ENCODE measurements around the gene PTPRN2.

PTPRN2 gene

DNA sequence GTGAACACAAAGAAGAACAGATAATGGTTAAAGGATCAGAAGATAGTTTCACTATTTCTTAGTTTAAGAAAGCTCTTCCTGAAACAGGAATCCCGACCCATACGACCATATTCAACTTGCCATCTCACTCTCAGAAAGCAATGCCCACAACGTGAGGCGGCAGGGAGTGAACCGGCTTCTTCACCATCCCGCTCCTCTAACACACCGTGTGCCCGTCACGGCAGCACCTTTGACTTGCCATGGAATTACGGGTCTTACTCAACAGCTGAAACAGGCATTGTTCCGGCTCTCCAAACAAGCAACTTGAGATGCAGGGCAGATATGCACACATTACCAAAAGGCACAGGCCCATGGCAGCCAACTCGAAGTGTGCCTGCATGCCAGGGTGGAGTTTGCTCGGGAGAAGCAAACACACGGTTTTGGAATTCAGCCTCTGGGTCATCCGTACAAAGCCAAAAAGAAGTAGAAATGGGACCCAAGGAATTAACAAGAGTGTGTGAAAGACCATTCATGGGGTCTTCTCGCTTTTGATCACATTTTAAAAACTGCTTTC, 957.2 kb downstream of the PTPRN2 start:
- DNase-seq = no peak

DNA sequence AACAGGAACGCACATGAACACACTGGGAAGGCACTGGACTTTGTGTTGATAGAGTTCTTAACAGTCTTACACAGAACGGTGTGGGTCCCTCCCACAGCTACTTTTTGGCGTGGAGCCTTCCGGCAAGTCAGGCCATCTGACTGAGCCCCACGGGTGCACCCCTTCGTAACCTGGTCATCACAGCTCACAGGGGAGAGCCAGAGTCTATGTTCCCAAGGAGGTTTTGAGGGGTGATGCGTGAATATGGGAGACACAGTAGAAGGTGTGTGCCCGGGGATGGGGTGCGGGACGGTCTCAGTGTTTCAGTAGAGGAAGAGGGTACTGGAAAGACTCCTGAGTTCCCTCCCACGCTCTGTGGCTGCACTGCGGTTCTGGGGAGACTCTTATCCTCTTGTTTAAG, 959.2 kb downstream of the PTPRN2 start:
- DNase-seq = no peak

DNA sequence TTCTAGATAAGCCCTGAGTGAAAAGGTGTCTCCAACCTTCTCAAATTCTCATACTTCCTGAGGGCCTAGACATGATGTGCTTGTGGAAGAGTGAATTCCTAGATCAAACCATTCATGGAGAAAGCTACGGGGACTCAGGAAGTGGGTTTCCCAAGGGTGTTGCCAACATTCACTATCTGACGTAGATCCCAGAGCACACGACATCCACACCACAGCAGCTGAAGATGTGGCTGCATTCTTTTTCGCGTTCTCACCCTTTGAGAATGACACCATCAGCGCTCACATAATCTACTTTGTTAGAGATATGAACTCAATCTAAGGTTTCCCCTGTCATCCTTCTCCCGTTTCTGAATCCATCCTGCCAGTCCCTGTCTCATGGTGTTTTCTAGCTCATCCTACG, 960.0 kb downstream of the PTPRN2 start:
- DNase-seq = no peak

DNA sequence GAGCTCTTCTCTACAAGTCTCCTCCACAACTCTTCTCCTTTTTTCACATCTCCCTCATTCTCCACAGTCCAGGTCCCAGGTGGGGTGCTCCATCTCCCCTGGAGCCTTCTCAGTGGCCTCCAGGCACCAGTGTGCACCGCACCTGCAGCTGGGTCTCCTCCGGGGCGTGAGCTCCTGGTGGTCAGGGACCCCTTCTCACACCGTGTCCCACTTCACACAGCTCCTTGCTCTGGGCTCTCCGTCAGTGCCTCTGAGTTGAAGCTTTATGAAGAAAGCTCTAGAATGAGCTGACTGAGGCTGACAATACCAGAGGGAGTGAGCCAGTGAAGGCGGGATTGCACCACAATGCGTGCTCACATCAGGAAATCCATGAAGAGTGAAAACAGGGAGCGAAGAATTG, 960.6 kb downstream of the PTPRN2 start:
- no peak for DNase-seq

DNA sequence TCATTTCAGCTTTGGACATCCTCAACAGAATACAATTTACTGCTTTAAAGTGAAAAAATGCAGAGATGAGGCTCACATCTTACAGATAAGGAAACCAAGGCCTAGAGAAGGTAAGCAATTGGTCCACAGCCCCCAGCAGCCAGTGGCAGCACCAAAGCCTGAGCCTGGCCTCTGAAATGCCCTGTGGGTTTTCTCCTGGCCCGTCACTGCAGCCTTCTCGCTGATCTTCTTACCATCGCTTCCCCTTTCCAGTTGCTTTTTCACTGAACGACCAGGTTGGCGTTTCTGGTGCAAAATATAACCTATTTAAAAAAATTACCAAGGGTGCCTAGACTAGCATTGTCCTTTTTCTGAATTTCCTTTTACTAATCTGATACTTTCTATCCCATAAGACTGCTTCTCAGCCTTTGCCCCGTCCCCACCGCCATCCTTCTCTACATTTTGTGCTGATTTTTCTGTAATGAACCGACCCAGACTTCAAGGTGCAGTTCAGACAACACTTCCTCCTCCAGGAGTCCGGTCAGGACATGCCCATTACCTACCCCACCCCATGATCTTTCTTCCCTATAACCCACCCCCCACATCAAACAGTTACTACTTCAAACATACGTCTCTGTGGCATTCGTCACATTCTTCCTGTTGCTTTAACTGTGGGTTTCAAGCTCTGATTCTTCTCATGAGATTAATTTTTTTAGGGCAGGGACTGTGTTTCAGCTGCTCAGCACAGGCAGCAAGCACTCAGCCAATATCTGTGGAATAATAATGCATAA, 961.5 kb downstream of the PTPRN2 start:
- DNase-seq = no peak

DNA sequence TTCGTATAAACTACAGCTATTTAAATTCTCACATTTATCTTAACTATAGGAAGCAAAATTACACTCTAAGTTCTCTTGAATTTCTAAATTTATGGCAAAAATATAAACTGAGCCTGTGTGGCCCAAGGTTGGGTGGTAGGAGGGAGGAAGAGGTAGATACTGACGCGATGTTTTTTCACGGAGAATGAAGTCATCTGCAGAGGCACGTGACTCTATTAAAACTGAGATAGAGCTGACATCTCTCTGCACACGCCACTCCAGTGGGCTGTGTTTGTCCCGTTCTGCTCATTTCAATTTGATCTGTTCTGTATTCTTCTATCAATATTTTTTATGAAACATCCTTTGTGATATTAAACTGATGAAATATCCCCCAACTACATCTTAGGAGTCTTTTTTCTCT, 964.1 kb downstream of the PTPRN2 start:
- no peak for DNase-seq

DNA sequence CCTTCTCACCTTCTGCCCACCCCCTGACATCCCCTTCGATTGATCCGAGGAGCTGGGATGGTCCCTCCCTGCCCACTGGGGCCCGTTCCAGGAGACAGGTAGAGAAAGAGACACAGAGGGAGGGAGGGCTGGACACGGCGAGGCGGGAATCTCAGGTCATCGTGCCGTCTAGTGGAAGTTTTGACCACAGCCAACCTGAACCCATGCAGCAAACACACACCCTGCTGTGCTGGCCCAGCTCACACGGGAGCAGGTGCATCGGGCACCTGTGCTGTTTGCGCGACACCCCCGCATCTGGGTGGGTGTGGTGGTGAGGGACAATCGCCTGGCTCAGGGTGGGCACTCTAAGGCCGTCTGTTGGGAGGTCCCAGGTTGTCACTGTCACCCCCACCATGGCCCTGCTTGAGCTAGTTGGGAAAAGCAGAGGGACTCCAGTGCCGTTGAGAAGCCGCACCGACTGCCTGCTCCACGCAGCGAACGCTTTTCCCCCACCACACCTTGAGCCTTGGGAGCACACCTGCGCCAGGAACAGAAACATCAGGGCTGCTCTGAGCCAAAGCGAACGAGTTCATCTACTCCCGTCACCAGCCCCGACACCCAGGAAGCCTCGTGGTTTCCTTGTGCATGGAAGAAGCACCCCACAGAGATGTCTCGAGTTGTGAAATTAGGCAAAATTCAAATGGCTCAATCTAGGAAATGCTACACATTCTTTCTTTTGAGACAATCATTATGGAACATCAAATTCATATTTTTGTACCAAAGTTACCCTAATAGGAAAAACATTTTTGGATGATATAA, 965.0 kb downstream of the PTPRN2 start:
- DNase-seq = no peak

DNA sequence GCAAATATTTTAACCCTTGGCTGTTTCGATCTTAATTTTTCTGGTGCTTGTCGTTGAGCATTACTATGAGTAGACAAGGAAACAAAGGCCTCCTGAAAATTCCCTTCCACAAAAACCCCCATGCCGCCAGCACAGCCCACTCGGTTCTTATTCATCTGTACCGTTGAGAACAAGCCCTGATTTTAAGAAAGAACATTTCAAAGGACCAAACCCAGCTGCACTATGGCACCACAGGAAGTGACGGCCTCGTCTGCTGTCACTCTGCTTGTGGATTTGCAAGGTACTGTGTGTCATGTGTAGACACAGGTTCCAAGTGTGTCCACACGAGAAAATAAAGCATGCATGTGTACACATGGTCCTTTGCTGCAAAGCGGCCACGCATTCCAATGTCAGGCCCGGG, 965.6 kb downstream of the PTPRN2 start:
- DNase-seq = no peak

DNA sequence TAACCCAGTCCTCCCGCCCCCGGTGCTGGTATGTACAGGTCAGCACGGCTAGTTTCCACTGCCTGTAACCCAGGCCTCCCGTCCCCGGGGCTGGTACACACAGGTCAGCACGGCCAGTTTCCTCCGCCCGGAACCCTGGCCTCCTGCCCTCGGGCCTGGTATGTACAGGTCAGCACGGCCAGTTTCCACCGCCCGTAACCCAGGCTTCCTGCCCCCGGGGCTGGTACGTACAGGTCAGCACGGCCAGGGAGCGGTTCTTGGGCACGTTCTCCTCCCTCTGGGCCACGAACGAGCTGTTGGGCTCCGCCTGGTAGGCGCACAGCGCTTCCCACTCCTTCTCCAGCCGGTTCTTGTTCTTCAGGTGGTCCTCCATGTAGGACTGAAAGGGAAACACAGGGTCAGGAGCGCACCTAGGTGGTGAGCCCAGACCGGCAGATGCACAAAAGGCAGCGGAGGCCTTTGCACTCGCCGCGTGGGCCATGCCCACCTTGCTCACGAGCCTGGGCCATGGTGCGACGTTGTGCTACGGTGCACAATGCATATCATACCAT, 966.4 kb downstream of the PTPRN2 start:
- no peak for DNase-seq

DNA sequence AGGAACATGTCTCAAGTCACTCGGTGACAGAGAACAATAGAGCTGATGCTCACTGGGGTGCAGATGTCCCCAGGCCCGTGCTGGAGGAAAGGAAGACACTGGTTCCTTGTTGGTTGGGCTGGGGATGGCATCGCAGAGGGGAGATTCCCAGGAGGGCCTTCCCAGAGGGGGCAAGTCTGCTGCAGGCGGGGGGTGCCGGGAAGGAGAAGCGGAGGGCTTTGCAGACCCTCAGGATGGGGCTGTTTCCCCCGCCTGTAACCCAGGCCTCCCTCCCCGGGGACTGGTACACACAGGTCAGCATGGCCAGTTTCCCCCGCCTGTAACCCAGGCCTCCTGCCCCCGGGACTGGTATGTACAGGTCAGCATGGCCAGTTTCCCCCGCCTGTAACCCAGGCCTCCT, 967.0 kb downstream of the PTPRN2 start:
- DNase-seq = no peak

DNA sequence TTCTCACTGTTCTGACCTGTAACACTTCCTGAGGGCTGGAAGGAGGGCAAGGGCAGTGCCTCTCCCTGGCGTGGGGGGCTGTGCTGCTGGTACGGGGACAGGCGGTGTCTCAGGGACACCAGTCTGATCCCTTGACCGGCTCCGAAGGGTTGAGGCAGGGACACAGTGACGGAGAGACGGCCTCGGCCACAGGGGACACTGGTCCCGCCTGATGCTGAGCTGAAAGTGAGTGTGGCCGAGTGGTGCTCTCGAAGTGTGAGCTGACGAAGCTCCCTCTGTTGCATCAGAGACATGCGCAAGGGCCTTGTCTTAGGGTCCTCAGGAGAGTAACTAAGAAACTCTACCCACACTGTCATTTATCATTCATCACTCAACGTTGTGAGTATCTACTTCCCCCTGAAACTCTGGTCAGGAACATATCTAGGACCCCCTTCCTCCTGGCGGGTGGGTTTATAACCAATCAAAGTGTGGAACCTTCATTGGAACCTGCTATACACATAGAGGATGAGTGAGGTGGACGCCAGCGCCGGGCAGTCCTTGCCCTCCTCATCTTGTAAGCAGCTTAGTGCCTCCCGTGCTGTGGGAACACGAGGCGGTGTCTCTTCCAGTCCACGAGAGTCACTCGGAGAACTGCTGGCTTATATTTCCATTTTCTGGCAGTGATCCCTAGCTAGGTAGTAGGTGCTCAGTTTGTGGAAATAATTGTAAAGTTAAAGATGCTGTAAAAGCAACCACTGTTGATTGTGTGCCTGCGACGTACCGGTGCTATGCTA, 967.7 kb downstream of the PTPRN2 start:
- DNase-seq = no peak

DNA sequence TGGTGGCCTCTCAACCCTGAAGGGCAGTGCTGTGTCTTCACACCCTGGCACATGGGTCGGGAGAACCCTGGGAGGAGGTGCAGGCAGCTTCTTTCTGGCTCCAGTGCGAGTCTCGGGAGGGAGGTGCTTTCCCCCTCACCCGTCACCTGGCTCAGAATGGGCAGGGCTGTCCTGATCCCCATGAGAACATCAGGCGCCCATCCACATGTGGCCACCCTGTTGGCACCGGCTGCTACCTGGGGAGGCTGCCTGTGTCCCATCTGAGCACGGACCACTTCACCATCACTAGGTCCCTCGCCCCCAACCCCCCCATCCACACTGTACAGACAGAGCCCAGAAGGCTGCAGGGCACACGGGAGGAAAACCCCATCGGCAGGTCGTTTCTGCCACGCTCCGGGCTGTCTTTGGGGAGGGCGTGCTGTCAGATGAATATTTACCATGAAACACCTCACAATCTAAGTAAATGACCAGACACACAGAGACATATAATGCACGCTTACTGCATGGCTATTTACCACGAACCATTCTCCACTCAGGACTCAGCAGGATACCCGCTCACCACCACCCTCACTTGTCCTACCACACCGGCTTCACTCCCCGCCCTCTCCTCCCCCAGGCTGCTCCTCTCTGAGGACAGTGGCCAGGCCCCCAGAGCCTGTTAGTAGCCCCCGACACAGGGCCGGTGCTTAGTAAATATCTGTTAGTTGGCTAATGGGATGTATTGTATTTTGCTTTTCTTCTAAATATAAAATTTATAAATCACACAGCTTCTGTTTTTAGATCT, 968.6 kb downstream of the PTPRN2 start:
- no peak for DNase-seq

DNA sequence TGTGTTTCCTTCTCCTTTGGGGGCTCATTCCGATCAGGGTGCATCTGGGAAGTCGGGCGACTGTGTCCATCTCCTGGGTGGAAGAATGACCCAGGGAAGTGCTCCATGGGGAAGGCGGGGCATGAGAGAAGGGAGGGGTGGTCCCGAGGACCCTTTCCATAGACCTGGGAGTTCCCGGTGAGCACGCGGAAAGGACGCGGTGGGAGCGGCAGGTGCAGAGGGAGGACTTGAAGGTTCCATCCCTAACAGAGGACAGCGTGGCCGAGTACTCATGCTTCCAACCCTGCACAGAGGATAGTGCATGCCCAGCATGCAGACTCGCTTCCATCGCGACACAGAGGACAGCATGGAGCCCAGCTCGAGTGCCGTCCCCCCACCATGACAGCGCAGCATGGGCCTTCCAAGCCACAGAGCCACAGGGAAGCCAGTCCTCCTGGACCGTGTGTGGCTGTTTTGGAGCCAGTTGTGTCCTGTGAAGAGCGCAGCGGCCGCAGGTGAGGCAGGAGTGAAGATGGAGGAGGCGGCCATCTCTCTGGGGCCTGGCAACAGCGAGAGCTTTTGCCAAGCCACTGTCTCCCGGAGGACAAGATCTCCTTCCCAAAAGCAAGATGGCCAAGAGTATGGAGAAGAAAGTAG, 969.4 kb downstream of the PTPRN2 start:
- DNase-seq = no peak

DNA sequence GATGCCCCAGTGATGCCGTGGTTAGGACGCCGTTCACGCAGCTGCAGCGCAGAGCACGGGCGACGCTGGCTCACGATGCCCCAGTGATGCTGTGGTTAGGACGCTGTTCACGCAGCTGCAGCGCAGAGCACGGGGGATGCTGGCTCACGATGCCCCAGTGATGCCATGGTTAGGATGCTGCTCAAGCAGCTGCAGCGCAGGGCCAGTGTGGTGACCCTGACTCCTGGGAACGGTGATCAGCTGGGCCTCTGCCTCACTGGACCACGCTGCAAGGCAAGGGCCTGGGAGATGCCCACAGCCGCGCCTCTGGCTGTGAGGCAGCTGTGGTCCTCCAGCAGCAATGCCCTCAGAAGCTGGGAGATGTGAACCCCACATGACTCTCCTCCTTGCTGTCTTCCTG, 970.2 kb downstream of the PTPRN2 start:
- DNase-seq = no peak

DNA sequence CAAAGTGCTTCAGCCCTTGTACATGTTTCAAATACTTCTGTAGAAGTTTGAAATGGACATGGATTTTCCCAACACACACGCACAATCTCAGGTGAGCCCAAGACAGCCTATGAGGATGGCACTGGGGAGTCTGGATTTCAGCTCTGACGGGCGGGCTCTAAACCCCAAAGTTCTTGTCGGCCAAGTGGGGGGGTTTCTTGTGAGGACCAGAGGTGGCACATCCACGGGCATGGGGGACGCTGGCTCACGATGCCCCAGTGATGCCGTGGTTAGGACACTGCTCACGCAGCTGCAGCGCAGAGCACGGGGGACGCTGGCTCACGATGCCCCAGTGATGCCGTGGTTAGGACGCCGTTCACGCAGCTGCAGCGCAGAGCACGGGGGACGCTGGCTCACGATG, 970.7 kb downstream of the PTPRN2 start:
- no peak for DNase-seq

DNA sequence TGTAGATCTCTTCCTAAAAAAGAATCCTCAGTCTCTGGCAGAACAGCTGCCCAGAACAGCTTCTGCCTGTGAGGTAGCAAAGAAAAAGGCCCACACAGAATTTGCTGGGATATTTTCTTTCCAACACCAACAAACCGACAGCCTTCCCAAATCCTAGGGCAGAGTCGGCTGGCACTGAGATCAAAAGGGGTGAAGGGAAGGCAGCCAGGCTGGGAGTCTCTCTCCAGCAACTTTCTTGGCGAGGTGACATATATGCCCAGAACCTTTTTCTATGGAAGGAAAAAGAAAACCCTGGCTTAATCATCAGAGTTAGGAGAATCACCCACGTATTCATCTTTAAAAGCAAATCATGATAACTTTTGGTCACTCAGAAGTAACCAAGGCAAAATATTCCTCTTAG, 971.2 kb downstream of the PTPRN2 start:
- DNase-seq = no peak

DNA sequence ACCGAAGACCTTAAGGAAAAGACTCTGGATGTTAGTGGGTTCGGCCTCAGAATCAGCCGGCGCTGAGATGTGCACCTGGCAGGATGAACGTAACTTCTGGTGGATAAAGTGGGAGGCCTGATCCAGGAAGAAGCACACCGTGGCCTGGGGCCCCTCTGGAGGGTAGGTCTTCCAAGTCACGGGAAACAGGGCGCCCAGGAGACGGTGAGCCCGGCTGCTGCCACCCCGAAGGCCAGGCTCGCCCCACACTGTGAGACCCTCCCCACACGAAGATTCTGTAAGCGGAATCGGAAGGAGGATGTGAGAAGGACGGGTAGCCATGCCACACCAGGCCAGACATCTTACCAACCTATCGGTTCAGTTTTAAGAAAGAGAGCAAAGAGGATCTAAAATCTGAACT, 971.8 kb downstream of the PTPRN2 start:
- DNase-seq = no peak

DNA sequence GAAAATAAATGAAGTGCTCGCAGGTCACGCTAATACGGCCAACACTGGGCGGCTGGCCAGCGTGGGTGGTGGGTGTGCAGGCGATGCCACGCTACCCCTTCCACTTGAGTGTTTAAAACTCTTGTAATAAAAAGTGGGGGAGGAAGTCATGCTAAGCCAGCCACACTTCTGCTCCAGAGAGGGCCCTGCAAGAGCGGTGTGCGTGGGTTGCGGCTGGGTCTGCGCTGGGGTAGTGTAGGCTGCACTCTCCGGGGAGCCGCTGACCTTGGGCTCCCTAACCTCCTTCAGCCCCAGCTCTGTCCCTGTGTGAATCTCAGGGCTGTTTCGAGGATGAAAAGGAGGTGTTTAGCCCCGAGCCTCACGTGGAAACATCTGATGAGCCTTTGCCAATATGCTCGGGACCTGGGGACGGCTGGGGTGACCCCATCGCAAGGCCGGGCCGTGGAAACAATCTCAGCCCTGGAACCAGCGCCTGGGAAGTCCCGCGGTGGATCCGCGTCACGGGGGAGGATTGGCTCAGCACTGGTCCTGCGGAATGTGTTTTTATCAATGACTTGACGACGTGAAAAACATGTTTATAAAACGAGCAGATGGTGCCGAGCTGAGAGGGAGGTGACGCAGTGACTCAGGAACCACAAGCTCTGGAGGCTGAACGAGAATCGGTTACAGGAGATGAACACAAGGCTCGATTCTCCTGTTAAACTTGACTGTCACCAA, 972.4 kb downstream of the PTPRN2 start:
- no peak for DNase-seq

DNA sequence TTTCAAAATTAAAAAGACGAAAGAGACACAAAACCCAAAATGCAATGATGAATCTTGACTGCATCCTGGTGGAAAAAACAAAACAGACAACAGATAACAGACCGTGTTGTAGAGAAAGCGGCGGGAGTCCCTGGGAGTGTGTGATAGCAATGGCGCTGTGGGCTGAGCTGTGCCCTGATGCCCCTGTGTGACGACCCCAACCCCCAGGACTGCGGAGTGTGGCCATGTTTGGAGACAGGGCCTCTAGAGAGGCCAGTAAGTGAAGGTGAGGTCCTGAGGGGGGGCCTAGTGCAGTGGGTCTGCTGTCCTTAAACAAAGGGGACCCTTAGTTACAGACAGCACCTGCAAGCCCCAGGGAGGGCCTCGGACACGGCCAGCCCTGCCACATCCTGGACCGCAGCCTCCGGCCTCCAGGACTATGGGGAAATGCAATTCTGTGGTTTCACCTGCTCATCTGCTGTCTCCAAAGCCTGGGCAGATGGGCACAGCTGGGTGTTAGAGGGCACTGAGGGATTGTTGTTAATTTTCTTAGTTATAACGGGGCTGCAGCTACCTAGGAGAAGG, 973.1 kb downstream of the PTPRN2 start:
- no peak for DNase-seq

DNA sequence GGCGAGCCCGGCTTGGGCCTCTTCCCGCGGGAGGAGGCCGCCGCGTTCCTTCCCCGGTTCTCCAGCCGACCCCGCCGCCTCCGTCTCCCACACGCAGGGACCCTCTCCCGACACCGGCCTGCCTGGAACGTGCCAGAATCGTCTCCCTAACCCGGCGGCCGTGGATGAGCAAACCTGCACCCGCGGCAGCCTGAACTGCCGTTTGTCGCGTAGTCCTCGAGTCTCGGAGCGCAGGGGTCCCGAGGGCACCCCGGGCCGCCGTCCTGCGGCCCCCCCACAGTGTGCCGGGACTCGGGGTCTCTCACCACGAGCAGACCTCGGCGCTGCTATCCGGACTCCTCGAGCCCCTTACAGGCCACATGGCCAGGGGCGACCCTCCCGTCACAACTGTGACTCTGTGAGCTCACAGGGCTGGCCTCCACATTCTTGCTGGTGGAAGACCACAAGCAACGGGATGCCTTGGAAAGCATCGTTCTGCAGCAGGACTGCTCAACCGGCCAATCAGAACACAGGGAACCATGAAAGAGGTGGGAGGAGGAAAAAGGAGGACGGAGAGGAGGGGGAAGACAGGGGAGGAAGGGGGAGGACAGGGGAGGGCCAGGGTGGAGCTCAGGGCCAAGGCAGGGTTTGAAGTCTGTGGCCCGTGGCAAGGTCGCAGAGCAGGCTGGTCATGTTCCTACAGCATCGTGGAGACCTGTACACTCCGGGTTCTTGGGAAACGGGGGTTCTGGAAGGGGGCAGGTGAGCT, 973.9 kb downstream of the PTPRN2 start:
- no peak for DNase-seq
